NT2/D1 (cell line): ENCODE measurements around the gene PRPF40B.

Experiments used
- SUZ12 ChIP-seq: IDR thresholded peaks from 2 replicates; pipeline ENCODE4 v1.6.1; 2011; ENCODE audit not compliant: insufficient read length, insufficient read depth; ENCODE audit errors: extremely low read depth
- YY1 ChIP-seq: IDR thresholded peaks from 2 replicates; pipeline ENCODE4 v1.6.1; 2011; ENCODE audit not compliant: insufficient read length, insufficient read depth
- ZNF274 ChIP-seq: IDR thresholded peaks from 2 replicates; pipeline ENCODE4 v1.6.1; 2011; ENCODE audit warnings: mild to moderate bottlenecking, low read depth, low read length

DNA sequence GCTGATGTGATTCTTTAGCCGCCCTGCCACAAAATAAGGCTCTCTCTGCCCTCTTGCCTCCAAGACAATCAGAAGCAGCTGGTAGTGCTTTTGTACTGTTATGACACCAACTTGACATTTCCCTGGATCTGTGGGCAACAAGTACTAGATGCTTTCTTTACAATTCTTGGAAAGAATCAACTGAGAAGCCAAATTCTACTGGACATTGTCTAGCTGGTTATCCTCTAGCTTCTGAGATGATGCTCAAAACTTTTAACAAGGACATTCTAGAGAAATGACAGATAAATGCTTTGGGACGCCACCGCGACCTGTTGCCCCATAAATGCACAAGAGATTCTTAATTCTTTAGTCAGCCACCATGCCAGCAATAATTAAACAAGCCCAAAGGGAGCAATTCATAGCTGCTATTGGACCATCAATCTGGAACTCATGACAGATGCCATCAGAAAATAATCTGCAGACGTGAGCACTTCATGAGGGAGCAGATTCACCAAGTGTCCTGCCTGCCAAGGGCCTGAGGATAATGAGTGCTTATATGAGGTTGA, 61.0 kb downstream of the PRPF40B start:
- no peak for TF ChIP-seq SUZ12
- TF ChIP-seq ZNF274: no peak
- TF ChIP-seq YY1: no peak
